NCI-H1694 (cell line): Measurements from ENCODE around the gene AKAP6.
A peak's percentile ranks its signal among the peaks of the same experiment; 100 is the strongest.

ENCODE experiments used
- DNase-seq: peaks from one replicate; lab custom pipeline; 2025; lab: John Stamatoyannopoulos, UW

The AKAP6 gene

GRCh38 chr14:32667791-32668190 lies 338.7 kb downstream of the AKAP6 start:
- DNase-seq, result no peak

DNA sequence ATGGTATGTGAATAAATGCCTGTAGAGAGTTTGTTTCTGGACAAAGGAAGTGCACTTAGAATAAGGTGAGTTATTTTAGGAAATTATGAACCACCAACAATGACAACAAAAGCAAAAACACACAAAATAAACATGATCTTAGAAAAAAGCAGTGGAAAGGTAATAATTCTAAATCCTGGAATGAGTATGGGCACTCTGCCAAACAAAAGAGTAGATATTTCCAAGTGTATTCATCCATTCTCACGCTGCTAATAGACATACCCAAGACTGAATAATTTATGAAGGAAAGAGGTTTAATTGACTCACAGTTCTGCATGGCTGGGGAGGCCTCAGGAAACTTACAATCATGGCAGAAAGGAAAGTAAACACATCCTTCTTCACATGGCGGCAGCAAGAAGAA lies 340.3 kb downstream of the AKAP6 start:
- DNase-seq, result no peak

DNA sequence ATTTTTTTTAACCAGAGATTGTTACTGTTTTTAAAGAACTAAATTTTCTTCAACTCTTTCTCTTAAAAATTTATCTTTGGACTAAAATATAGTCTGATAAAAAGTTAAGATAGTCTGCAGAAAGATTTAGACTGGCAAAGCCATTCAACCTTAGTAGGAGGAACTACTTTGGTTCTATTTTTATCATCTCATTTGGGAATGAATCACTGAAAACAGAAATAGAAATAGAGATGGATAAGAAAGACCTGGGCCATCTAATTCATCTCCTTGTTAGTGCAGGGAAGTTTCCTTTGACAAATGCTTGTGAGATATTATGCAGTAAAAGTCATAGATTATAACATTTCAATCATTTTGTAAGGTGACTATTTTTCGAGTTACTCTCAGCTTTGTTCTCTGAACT lies 346.3 kb downstream of the AKAP6 start:
- no peak for DNase-seq

DNA sequence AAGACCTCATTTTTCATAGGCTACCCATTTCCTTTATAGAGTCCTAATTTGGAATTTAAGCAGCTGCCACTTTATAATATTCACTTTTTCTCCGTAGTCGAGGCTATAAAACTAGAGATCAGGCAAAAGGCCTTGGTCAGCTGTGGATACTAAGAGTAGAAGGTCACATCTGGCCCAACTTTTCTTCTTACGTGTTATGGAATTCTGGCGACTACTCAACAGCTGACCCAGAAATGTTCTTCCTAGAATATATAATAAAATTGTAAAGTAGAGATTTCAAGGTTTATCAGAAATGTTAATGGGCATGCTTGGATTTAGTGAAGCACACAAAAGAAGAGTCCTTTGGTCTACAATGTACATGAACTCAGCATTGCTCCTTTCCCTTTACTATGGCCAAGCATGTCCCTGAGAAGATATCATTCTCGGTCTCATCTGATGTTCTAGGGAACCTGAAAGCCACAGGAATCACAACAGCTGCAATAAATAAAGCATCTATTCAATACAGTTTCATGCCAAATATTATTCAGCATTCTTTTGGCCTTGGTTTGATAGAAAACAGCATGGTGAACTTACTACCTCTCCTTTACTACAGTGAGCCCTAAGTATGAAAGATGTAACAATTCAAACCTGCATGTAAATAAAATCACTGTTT lies 348.2 kb downstream of the AKAP6 start:
- no peak for DNase-seq

DNA sequence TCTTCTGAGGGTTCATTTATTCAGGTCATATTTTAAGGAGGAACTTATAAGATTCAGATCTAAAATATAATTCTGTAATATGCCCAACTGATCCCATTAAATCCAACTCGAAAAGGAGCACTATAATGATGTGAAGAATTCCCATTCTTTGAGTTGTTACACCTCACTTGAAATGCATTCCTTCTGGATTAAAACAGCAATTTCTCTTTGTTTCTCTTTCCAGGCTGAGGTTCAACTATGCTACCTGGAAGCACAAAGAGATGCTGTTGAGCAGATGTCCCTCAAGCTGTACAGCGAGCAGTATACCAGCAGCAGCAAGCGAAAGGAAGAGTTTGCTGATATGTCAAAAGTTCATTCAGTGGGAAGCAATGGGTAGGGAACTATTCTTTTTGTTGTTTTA lies 349.0 kb downstream of the AKAP6 start:
- DNase-seq, result no peak

GRCh38 chr14:32679927-32680612 lies 351.0 kb downstream of the AKAP6 start:
- DNase-seq, result no peak

GRCh38 chr14:32681598-32681997 lies 352.5 kb downstream of the AKAP6 start:
- DNase-seq, result no peak

DNA sequence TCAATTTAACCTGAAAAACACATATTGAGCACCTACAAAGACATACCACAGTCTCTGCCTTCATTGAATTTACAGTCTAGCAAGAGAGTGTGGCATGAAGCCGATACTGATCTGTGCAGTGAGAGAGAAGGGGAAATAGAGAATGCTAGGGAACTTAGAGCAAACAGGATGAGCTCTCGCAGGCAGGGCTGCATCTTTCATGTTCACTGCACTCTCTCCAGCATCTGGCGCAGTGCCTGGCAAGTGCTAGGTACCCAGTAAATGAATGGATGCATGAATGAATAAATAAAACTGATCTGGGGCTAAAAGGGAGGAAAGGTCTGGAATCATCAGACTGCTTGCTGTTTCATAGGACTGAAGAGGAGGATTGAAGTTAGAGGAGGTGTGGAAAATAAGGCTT lies 353.1 kb downstream of the AKAP6 start:
- DNase-seq, result peak; percentile 40

GRCh38 chr14:32683679-32684078 lies 354.6 kb downstream of the AKAP6 start:
- DNase-seq, result no peak

GRCh38 chr14:32688941-32689340 lies 359.8 kb downstream of the AKAP6 start:
- no peak for DNase-seq

- no peak for DNase-seq
Measured at GRCh38 chr14:32692441-32692840, 363.3 kb downstream of the AKAP6 start.

- no peak for DNase-seq
Measured at GRCh38 chr14:32693114-32693513, 364.0 kb downstream of the AKAP6 start.

- no peak for DNase-seq
Measured at GRCh38 chr14:32694795-32695449, 365.8 kb downstream of the AKAP6 start.

DNA sequence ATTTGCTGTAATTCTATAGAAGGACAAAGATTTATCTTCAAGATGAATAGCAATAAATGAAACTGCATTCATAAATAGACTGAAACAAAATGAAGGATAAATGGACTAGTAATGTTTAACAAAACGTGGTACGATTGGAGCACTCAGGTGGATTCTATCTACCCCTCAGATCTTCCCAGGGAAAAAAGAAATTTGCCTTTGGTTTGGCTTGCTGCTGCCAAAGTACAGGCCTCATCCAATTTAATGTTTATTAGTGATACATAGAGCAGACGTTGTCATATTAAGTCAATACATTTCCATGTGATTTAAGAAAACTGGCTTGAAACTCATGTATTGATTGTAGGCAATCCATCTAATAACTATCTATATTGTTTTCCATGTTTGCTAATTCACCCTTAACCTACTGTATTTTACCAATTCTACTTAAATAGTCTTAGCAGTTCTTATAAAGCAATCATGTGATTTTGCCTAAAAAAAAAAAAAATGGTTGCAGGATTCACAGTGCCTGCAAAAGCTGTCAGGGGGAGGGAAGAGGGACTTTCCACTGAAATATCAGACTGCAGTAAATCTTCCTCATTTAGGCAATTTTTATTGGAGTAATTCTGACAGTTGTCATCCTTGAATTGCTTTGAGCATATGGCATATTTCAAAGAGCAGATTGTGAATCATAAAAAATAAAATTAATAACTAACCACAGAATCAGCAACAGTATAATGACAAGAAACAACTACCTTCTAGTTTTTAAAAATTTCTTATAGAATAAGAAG lies 367.4 kb downstream of the AKAP6 start:
- peak; percentile 87 for DNase-seq

DNA sequence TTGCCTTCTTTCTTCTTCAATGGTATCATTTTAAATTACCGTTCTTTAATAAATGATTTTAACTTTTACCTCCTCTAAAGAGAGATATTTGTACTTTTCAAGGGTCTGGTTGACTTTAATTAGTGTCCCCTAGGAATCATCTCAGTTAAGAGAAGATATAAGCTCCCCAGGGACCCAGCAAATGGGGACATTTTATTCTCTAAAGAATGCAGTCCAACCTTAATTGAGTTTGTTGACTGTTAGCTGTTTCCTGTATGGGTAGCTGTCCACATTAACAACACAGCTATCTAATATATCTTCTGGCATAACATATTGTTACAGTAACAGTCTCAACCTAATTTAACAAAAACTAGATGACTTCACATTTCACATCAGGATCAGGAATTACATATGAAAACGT lies 368.0 kb downstream of the AKAP6 start:
- peak; percentile 77 for DNase-seq

DNA sequence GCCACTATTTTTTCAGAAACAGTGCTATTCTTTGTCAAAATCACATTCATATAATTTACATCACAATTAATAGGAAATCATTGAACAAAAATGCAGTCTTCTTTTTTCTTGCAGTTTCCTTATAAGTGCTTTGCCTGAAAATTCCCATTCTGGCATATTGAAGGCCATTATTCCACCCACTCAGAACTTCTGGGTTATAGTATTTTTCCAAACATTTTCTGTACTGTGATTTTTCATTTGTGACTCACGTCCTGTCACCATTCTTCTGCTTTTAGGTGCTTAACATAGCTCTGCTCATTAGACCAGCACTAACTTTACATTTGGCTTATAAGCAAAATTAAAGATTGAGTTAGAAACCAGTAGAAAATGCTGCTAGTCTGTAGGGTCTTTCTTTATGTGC lies 368.6 kb downstream of the AKAP6 start:
- peak; percentile 12 for DNase-seq

GRCh38 chr14:32698831-32699230 lies 369.7 kb downstream of the AKAP6 start:
- no peak for DNase-seq

- no peak for DNase-seq
Measured at GRCh38 chr14:32701475-32701874, 372.4 kb downstream of the AKAP6 start.

GRCh38 chr14:32702088-32702487 lies 373.0 kb downstream of the AKAP6 start:
- no peak for DNase-seq

DNA sequence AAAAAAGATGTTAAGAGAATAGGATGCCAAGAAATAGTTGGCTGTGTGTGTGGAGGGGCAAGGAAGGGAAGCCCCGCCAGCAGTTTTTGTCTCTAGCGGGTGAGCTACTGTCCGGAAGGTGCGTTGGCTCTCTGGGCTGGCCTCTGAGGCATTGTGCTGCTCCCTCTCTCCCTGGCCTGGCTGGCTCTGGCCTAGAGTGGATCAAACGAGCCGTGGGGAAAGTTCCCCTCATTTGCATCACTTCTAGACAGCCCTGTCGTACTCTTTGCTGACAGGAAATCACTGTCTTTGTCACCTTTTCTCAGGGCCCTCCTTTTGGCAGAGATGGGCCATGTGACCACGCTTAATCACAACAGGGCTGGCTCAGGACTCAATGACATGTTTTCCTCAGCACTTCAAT lies 373.5 kb downstream of the AKAP6 start:
- DNase-seq, result no peak

DNA sequence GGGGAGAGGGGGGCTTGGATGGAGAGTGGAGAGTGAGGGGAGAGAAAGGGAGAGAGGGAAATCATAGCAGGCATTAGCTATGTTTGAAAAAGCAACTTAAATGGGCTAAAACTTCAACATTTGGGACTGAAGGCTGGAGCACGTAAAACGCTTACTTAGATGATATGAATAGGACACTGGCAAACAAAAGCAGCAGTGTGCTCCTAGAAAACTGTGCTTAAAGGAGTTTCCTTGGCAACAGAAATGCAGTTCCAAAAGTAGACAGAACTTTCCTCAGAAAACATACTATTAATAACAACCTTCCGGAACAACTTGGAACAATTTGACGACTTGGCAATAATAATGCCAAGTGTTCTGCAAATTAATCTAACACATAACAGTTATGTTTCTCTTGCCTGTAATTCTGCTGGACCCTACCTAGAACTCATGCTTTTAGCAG lies 374.1 kb downstream of the AKAP6 start:
- DNase-seq, result no peak

GRCh38 chr14:32706721-32707519 lies 377.8 kb downstream of the AKAP6 start:
- DNase-seq, result no peak
